HCT116 (cell line): ENCODE results near the gene GNG12.

Experiments used
- POLR2A ChIP-seq: IDR thresholded peaks from 2 replicates; pipeline ENCODE4 v1.7.0; 2011; ENCODE audit warnings: borderline replicate concordance; ENCODE audit not compliant: insufficient read depth, insufficient read length; ENCODE audit errors: extremely low read depth
- SRF ChIP-seq: IDR thresholded peaks from 2 replicates; pipeline ENCODE4 v1.6.1; 2012; ENCODE audit warnings: low read depth
- TF ChIP-seq, protein P1 (sequence below): IDR thresholded peaks from 2 replicates; pipeline ENCODE4 v1.6.1; 2012; ENCODE audit warnings: low read depth

DNA sequence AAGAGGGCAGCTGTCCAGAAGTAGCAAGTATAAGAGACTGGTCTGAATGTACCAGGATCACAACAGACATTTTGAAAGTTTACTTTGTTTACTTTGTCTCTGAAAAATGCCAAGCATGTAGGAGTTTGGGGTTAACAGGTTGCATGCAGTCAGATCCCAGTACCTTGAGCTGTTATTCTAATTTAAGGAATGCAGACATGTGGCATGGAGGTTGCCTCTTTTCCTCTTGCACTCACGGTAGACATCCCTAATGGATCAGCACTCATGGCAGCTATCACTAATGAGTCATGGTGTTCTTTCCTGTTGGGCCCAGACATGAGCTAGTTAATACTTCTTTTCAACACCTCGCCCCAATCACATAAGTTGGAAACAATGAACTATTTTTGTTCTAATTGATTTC is 81.0 kb downstream of the GNG12 start:
- TF ChIP-seq POLR2A (no peak), SRF (no peak)
- TF ChIP-seq, protein P1, sequence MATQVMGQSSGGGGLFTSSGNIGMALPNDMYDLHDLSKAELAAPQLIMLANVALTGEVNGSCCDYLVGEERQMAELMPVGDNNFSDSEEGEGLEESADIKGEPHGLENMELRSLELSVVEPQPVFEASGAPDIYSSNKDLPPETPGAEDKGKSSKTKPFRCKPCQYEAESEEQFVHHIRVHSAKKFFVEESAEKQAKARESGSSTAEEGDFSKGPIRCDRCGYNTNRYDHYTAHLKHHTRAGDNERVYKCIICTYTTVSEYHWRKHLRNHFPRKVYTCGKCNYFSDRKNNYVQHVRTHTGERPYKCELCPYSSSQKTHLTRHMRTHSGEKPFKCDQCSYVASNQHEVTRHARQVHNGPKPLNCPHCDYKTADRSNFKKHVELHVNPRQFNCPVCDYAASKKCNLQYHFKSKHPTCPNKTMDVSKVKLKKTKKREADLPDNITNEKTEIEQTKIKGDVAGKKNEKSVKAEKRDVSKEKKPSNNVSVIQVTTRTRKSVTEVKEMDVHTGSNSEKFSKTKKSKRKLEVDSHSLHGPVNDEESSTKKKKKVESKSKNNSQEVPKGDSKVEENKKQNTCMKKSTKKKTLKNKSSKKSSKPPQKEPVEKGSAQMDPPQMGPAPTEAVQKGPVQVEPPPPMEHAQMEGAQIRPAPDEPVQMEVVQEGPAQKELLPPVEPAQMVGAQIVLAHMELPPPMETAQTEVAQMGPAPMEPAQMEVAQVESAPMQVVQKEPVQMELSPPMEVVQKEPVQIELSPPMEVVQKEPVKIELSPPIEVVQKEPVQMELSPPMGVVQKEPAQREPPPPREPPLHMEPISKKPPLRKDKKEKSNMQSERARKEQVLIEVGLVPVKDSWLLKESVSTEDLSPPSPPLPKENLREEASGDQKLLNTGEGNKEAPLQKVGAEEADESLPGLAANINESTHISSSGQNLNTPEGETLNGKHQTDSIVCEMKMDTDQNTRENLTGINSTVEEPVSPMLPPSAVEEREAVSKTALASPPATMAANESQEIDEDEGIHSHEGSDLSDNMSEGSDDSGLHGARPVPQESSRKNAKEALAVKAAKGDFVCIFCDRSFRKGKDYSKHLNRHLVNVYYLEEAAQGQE, result no peak
